Left ventricle myocardium inferior (tissue), 1 donor: ENCODE results near the gene MRPS10. TPM values are rescaled to one million over a fixed set of nuclear protein-coding genes. Genes with fewer than 3 reads are reported as not detected.
"Not testable (repeated sequence)": the region's sequence is repeated elsewhere in the genome, so short reads cannot be mapped to it uniquely, and the experiment has no call there.

Experiments
- DNase-seq: peaks from one replicate; pipeline ENCODE4 v3.0.0-alpha.2; 2020
- H3K27ac ChIP-seq: fragments of 200-600 bp; replicated peaks from 2 replicates; pipeline ENCODE4 v1.8.0; 2021
- H3K27me3 ChIP-seq: fragments of 200-600 bp; 2 replicates; pipeline ENCODE4 v1.8.0; 2021; ENCODE audit warnings: low read depth
- H3K36me3 ChIP-seq: fragments of 200-600 bp; 2 replicates; pipeline ENCODE4 v1.8.0; 2021
- H3K4me1 ChIP-seq: fragments of 200-600 bp; 2 replicates; pipeline ENCODE4 v1.8.0; 2021
- H3K4me3 ChIP-seq: fragments of 200-600 bp; 2 replicates; pipeline ENCODE4 v1.8.0; 2021; ENCODE audit warnings: mild to moderate bottlenecking, moderate library complexity
- H3K9me3 ChIP-seq: fragments of 200-600 bp; replicated peaks from 2 replicates; pipeline ENCODE4 v1.8.0; 2021
- CTCF ChIP-seq: fragments of 200-600 bp; IDR thresholded peaks from 2 replicates; pipeline ENCODE4 v1.8.0; 2021; ENCODE audit warnings: antibody characterized with exemption, mild to moderate bottlenecking, borderline replicate concordance
- intact Hi-C: fragments of 100-400 bp; cut with micrococcal nuclease; formaldehyde crosslinking; loops from one replicate; pipeline ENCODE4 v1.11.0; 2022
- total RNA-seq: library from RNA; stranded (reverse); fragmentation: NEBNext Ultra II Directional; extraction: Animal tissue kit (Norgen Biotek cat#: 25700); gene quantifications from one replicate; pipeline ENCODE4 v1.2.1, GENCODE V29; 2021
- donor health status: DM: no; HTN: yes; CAD: no; lungs with severe emphysema.

The MRPS10 gene
- total RNA-seq, 1 donor from 2014 or later: 64.3 TPM

GRCh38 chr6:42210551-42210950 lies 7.1 kb downstream of the MRPS10 start:
- intact Hi-C loops: no loop called here
- TF ChIP-seq CTCF: no peak
- Histone ChIP-seq H3K27me3 (no peaks in the 10 kb centered on the region), H3K9me3 (no peaks in the 10 kb centered on the region), H3K4me3 (no peak overlapping the region), H3K36me3 (peaks cover 83% of the 10 kb centered on the region), H3K27ac (no peak overlapping the region), H3K4me1 (peaks cover 20% of the 10 kb centered on the region)
- no peak for DNase-seq

GRCh38 chr6:42207559-42207958 lies 10.1 kb downstream of the MRPS10 start:
- H3K4me3 ChIP-seq, DNase-seq, H3K27me3 ChIP-seq, H3K4me1 ChIP-seq, H3K27ac ChIP-seq, intact Hi-C loops, H3K9me3 ChIP-seq: not testable (repeated sequence)
- peaks cover 91% of the 10 kb centered on the region for H3K36me3 ChIP-seq

GRCh38 chr6:42204768-42205282 lies 12.8 kb downstream of the MRPS10 start:
- DNase-seq: no peak
- Histone ChIP-seq H3K9me3 (no peaks in the 10 kb centered on the region), H3K4me1 (peaks cover 4% of the 10 kb centered on the region), H3K36me3 (peaks cover 72% of the 10 kb centered on the region), H3K27me3 (no peaks in the 10 kb centered on the region), H3K27ac (no peak overlapping the region), H3K4me3 (no peak overlapping the region)
- no peak for TF ChIP-seq CTCF
- intact Hi-C loops: no loop called here

- Histone ChIP-seq H3K27me3 (no peaks in the 10 kb centered on the region), H3K27ac (no peak overlapping the region), H3K4me1 (peaks cover 4% of the 10 kb centered on the region), H3K9me3 (peaks cover 5% of the 10 kb centered on the region), H3K4me3 (no peak overlapping the region), H3K36me3 (peaks cover 56% of the 10 kb centered on the region)
- no peak for DNase-seq
- no peak for TF ChIP-seq CTCF
- intact Hi-C loops: no loop called here
Observed at GRCh38 chr6:42203183-42203582, 14.5 kb downstream of the MRPS10 start.

- H3K27ac ChIP-seq, H3K4me3 ChIP-seq, DNase-seq, H3K9me3 ChIP-seq, intact Hi-C loops, H3K27me3 ChIP-seq, H3K4me1 ChIP-seq: not testable (repeated sequence)
- H3K36me3 ChIP-seq: peaks cover 47% of the 10 kb centered on the region
Observed at GRCh38 chr6:42202131-42202915, 15.3 kb downstream of the MRPS10 start.

- no peak overlapping the region for H3K4me3 ChIP-seq
- H3K9me3 ChIP-seq: peaks cover 5% of the 10 kb centered on the region
- H3K27me3 ChIP-seq: no peaks in the 10 kb centered on the region
- H3K4me1 ChIP-seq: peaks cover 4% of the 10 kb centered on the region
- no peak overlapping the region for H3K27ac ChIP-seq
- intact Hi-C loops: no loop called here
- DNase-seq: no peak
- no peak for TF ChIP-seq CTCF
- peaks cover 38% of the 10 kb centered on the region for H3K36me3 ChIP-seq
Observed at GRCh38 chr6:42201382-42201781, 16.3 kb downstream of the MRPS10 start.
